Stimulated activated CD4-positive, alpha-beta T cell treated with anti-CD3 and anti-CD28 coated beads, Interleukin-15, amount 100 ng/mL, for 48 hours (primary cell): ENCODE measurements around the gene NAA35.

Experiments used
- DNase-seq, 2 donors: peaks; one replicate each; pipeline ENCODE4 v3.0.0-alpha.2; 2020; ENCODE audit warnings: low read depth in 2 of 2

NAA35 gene

GRCh38 chr9:86062845-86063693 is 122.1 kb downstream of the NAA35 start:
- no peak for DNase-seq

GRCh38 chr9:86064220-86064619 is 123.3 kb downstream of the NAA35 start:
- DNase-seq, result no peak

DNA sequence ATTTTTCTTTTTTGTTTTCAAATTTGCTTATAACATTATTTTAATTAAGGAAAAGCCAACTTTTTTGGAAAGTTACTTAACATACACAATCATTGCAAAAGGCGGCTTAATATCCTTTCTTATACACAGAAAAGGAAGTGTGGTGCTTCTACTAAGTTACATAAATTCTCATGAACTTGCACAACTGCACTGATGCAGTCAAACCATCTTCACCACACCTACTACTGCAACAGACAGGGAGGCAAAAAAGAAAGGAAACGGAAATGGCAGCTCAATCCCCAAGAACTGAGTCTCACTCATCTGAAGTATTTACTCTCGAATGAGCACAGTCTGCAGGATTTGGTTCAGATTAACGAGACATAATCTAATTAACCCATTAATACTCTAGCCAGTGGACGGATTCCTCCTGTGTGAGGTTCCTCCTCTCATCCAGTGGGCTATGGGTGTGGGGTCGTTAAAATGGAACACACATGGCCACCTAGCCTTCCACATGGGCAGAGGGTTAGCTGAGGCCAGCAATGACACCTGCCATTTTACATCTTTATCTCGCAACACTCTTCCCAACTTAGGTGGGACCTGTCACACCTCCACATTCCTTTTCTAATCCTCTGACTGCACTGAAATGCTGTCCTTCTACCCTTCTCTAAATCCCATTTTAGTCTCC is 128.4 kb downstream of the NAA35 start:
- no peak for DNase-seq
